HUES6 (cell line): Measurements from ENCODE around the gene MRPS23.
"Not testable (repeated sequence)": the region's sequence is repeated elsewhere in the genome, so short reads cannot be mapped to it uniquely, and the experiment has no call there.

ENCODE experiments used
- H3K27ac ChIP-seq: 2 replicates; pipeline ENCODE4 v1.7.0; 2013; ENCODE audit warnings: low read depth, mild to moderate bottlenecking, low read length, inconsistent platforms
- H3K27me3 ChIP-seq: 2 replicates; pipeline ENCODE4 v1.6.1; 2013; ENCODE audit warnings: low read length; ENCODE audit not compliant: control insufficient read depth, insufficient read depth
- H3K36me3 ChIP-seq: 2 replicates; pipeline ENCODE4 v1.6.1; 2013; ENCODE audit warnings: low read length; ENCODE audit not compliant: control insufficient read depth, insufficient read depth
- H3K4me1 ChIP-seq: 2 replicates; pipeline ENCODE4 v1.6.1; 2013; ENCODE audit warnings: low read length; ENCODE audit not compliant: control insufficient read depth, insufficient read depth
- H3K4me3 ChIP-seq: 2 replicates; pipeline ENCODE4 v1.5.1; 2013; ENCODE audit warnings: low read depth, low read length
- H3K9ac ChIP-seq: one replicate; pipeline ENCODE4 v1.6.1; 2013; ENCODE audit warnings: mild to moderate bottlenecking, low read length
- H3K9me3 ChIP-seq: 2 replicates; pipeline ENCODE4 v1.6.1; 2013; ENCODE audit warnings: low read depth, low read length; ENCODE audit not compliant: control insufficient read depth, insufficient read depth

MRPS23 gene

DNA sequence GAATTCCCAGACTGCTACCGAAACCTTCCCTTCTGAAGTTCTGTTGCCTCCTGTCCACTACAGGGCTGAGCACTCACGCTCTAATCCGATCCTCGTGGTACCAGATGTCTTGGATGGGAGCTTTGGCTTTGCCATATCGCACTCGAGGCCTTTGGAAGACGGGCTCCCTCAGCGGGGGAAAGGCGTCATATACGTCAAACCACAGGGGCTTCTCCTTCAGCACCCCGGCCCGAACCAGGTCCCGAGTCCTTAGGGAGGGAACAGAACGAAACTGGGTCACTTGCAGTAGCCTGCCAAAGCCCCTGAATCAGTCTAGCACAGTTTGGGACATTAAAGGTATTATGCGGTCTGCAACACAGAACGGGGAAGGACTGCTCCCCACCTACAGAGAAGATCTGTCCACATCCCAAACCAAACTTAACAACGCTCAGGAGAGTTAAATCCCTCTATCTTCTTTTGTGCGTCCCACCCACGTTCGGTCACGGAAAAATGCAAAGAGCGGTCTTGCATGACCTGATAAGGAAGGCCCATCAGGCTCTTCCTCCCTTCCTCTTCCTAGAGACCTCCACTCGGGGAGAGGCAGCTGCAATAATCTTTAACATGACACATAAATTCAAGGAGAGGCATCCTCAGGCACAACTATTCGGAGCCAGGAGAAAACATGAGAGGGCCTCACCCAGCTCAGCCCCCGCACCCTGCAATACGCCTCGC, 526 bp downstream of the MRPS23 start:
- no peaks in the 10 kb centered on the region for H3K27me3 ChIP-seq

DNA sequence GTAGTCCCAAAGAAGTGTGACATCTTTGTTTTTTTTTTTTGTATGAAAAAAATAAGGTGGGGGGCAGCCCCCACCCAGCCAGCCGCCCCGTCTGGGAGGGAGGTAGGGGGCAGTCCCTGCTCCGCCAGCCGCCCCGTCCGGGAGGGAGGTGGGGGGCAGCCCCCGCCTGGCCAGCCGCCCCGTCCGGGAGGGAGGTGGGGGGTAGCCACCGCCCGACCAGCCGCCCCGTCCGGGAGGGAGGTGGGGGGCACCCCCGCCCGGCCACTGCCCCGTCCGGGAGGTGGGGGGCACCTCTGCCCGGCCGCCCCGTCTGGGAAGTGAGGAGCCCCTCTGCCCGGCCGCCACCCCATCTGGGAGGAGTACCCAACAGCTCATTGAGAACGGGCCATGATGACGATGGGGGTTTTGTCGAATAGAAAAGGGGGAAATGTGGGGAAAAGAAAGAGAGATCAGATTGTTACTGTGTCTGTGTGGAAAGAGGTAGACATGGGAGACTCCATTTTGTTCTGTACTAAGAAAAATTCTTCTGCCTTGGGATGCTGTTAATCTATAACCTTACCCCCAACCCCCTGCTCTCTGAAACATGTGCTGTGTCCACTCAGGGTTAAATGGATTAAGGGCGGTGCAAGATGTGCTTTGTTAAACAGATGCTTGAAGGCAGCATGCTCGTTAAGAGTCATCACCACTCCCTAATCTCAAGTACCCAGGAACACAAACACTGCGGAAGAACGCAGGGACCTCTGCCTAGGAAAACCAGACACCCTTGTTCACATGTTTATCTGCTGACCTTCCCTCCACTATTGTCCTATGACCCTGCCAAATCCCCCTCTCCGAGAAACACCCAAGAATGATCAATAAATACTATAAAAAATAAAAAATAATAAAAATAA, 3.5 kb downstream of the MRPS23 start:
- Histone ChIP-seq H3K4me1 (peaks cover 12% of the 10 kb centered on the region; the same call in 1 of the 2 replicates), H3K36me3 (peaks cover 26% of the 10 kb centered on the region)
- H3K27me3 ChIP-seq, H3K4me3 ChIP-seq, H3K9me3 ChIP-seq, H3K27ac ChIP-seq, H3K9ac ChIP-seq: not testable (repeated sequence)

More for the DNA sequence above, 526 bp downstream of the MRPS23 start:
- Histone ChIP-seq H3K9ac (peak overlapping the region; percentile 85), H3K36me3 (peaks cover 14% of the 10 kb centered on the region), H3K27ac (peak overlapping the region; percentile 49; the same call in 1 of the 2 replicates), H3K9me3 (no peaks in the 10 kb centered on the region), H3K4me3 (peak overlapping the region; percentile 93), H3K4me1 (peaks cover 22% of the 10 kb centered on the region; the same call in 1 of the 2 replicates)

DNA sequence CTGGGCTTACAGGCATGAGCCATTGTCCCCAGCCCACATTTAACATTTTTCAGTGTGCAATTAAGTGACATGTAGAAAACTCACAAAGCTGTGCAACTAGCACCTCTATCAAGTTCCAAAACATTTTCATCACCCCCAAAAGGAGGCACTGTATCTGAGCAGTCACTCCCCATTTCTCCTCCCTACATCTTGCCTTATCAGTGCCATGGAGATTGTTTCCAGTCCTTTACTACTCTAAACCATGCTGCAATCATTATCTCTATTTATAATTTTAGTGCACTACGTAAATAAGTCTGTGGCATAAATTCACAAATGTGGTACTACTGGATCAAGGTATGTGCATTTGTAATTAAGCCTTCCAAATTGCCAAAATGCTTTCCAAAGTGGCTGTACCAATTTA, 7.6 kb downstream of the MRPS23 start:
- H3K27ac ChIP-seq, result no peak overlapping the region
- peaks cover 53% of the 10 kb centered on the region for H3K36me3 ChIP-seq
- H3K9ac ChIP-seq, result no peak overlapping the region

DNA sequence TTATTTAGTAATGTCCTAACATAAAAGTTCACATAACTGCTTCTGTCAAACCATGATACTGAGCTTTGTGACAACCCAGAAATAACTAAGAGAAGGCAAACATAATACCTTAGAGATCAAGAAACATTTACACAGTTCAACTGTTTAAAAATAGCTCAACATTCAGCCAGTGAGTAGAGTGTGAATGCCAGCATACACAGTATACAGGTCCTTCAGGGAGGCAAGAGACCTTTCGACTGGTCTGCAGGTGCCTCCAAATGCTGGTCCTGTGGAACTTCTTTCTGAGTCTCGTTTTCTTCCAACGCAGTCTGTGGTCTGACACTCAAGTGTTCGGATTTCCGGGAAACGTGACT, 10.3 kb downstream of the MRPS23 start:
- Histone ChIP-seq H3K36me3 (peaks cover 47% of the 10 kb centered on the region), H3K4me1 (no peaks in the 10 kb centered on the region), H3K27me3 (no peaks in the 10 kb centered on the region), H3K27ac (no peak overlapping the region), H3K9me3 (no peaks in the 10 kb centered on the region), H3K9ac (no peak overlapping the region), H3K4me3 (no peak overlapping the region)

More for the DNA sequence above, 7.6 kb downstream of the MRPS23 start:
- Histone ChIP-seq H3K4me3 (no peak overlapping the region), H3K27me3 (no peaks in the 10 kb centered on the region), H3K9me3 (no peaks in the 10 kb centered on the region), H3K4me1 (no peaks in the 10 kb centered on the region)

DNA sequence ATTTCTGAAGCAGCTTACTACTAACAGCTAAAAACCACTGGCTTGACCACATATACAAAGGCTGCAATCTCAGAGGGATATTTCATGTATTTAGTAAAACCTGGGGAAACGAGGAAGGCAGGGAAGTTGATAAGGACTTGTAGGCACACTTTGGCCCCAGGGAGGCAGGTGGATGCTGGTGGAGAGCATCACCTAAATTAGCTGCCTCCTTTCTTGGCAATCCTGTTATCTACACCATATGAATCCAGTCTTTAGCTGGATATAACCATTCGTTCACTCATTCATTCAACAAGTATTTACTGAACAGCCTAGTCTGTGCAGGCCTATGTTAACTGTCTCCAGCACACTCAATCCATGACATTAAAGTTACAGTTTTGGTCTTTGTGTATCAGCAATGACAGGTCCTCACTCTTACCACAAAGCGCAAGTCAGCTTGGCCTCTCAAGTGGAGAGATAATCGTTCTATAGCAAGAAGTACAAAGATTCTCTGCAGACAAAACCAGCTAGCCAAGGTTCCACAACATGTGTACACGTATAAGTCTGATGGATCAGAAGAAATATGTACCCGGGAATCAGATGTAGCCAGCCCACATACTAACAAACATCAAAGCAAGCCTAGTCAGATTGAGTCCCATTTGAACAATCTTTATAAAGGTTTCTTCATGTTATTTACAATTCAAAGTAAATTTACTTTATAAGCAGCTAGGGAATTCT, 10.8 kb downstream of the MRPS23 start:
- no peak overlapping the region for H3K9ac ChIP-seq
- H3K9me3 ChIP-seq, result no peaks in the 10 kb centered on the region
- H3K27me3 ChIP-seq, result no peaks in the 10 kb centered on the region
- peaks cover 47% of the 10 kb centered on the region for H3K36me3 ChIP-seq
- no peak overlapping the region for H3K4me3 ChIP-seq
- H3K27ac ChIP-seq, result no peak overlapping the region
- peaks cover 3% of the 10 kb centered on the region; the same call in 1 of the 2 replicates for H3K4me1 ChIP-seq

DNA sequence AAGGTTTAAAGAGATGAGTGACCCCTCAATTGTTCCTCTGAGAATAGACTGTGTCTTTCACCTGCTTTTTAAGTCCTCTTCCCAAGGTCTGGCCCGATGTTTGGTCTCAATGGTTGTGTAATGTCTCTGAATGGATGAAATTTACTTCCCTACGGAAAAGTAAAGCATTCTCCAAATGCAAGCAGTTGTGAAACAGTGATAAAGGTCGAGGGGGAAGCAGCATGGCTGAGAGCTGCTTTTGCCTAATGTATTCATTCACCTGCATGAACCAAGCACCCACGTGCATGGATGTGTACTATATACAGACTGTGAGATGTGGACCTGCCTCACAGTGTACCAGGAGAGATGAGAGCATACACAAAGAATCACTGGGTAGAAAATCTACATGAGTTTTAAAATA, 11.4 kb downstream of the MRPS23 start:
- Histone ChIP-seq H3K4me3 (no peak overlapping the region), H3K27ac (no peak overlapping the region), H3K9me3 (no peaks in the 10 kb centered on the region), H3K36me3 (peaks cover 45% of the 10 kb centered on the region), H3K4me1 (peaks cover 3% of the 10 kb centered on the region; the same call in 1 of the 2 replicates), H3K27me3 (no peaks in the 10 kb centered on the region), H3K9ac (no peak overlapping the region)

DNA sequence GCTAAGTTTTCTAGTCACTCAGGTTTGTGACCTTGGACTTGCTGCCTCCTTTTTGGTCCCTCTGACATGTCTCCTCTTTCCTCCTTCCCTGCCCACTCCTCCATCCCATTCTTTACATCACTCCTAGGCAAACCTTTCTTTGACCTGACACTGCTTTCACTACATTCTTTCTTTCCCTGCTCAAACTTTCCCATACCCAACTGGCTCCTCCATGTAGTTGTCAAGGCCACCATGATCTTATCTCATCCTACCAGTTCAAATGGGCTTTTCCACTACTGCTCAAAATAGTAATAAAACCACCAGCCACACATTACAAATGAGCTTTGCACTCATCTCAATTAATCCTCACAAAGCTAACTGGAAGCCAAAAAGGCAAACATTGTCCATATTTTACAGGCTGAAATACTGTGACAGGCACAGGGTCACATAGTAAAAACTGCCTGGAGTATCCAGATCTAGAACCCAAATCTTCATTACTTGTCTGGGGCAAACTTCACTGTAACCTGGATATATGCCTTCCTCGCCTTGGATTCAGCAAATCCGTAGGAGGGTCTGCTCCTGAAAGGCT, 14.4 kb downstream of the MRPS23 start:
- Histone ChIP-seq H3K4me3 (no peak overlapping the region), H3K9ac (no peak overlapping the region), H3K27ac (no peak overlapping the region), H3K9me3 (no peaks in the 10 kb centered on the region), H3K27me3 (no peaks in the 10 kb centered on the region), H3K4me1 (peaks cover 19% of the 10 kb centered on the region), H3K36me3 (peaks cover 26% of the 10 kb centered on the region)

DNA sequence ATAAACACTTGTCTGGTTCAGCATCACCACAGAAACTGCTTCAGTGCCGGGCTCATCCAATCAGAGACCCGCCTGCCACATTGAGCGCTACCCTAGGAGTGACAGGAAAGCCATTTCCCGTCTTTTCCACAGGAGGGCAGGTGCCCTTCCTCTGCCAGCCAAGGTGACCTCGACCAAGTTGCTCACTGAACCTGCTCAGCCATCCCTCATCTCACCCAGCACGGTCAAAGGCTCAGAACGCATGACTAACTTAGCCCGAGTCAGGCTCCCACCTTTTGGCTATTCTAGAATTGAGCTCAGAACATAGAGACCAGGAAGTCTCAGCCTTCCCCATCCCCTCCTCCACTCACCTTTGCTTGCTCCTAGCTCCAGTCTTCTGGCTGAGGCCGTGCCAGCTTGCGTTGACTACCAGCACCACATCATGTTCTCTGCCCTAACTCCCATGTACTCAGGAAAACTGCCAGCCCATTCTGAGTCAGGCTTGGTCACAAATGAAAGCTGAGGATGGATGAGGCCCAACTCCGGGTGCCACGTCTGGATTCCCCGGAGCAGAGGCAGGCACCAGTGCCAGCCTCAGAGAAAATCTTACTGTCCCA, 15.6 kb downstream of the MRPS23 start:
- H3K27me3 ChIP-seq, result no peaks in the 10 kb centered on the region
- no peak overlapping the region for H3K27ac ChIP-seq
- no peaks in the 10 kb centered on the region for H3K9me3 ChIP-seq
- peaks cover 19% of the 10 kb centered on the region for H3K4me1 ChIP-seq
- peaks cover 16% of the 10 kb centered on the region for H3K36me3 ChIP-seq
- no peak overlapping the region for H3K4me3 ChIP-seq
- H3K9ac ChIP-seq, result no peak overlapping the region

DNA sequence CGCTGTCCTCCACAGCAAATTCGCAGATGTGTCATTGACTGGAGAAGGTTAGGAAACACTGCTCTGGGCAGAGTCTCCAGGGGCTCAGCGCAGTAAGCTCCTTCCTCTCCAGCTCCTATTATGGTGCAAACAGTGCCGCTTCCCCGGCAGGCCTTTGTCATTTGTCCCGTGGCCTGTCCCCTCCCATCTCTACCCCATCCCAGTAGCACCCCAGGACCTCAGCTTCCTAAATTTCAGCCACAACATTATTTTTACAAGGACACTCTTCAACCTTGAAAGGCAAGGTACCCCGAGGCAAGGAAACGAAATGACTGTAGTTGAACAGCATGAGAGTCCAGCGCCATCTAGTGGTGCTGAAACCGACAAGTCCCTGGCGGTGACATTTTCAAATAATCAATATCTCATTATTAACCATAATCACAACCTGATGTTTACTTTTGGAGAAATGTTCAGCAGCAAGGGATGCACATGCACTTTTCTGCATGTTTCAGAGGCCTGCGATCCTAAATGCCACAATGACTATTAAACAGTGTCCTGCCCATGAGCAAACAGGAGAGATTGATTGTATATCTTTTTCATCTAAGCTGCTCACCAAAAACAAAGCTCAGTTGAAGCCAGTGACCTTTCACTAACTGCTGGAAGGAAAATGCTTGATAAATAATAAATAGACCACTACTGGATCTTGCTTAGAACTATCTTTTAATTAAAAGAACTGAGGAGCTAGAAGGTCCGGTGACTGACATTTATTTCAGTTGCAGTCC, 16.5 kb downstream of the MRPS23 start:
- H3K27me3 ChIP-seq, result no peaks in the 10 kb centered on the region
- H3K27ac ChIP-seq, result no peak overlapping the region
- peak overlapping the region; percentile 47 for H3K9ac ChIP-seq
- peak overlapping the region; percentile 58 for H3K4me3 ChIP-seq
- peaks cover 19% of the 10 kb centered on the region for H3K4me1 ChIP-seq
- H3K36me3 ChIP-seq, result peaks cover 7% of the 10 kb centered on the region
- H3K9me3 ChIP-seq, result no peaks in the 10 kb centered on the region
